Measurements from ENCODE around the gene WIZ. TPM values are rescaled to one million over a fixed set of nuclear protein-coding genes. Genes with fewer than 3 reads are reported as not detected.
A peak's percentile ranks its signal among the peaks of the same experiment; 100 is the strongest.

Gene WIZ
- total RNA-seq, 1 donor from 2014 or later = 5.6 TPM

DNA sequence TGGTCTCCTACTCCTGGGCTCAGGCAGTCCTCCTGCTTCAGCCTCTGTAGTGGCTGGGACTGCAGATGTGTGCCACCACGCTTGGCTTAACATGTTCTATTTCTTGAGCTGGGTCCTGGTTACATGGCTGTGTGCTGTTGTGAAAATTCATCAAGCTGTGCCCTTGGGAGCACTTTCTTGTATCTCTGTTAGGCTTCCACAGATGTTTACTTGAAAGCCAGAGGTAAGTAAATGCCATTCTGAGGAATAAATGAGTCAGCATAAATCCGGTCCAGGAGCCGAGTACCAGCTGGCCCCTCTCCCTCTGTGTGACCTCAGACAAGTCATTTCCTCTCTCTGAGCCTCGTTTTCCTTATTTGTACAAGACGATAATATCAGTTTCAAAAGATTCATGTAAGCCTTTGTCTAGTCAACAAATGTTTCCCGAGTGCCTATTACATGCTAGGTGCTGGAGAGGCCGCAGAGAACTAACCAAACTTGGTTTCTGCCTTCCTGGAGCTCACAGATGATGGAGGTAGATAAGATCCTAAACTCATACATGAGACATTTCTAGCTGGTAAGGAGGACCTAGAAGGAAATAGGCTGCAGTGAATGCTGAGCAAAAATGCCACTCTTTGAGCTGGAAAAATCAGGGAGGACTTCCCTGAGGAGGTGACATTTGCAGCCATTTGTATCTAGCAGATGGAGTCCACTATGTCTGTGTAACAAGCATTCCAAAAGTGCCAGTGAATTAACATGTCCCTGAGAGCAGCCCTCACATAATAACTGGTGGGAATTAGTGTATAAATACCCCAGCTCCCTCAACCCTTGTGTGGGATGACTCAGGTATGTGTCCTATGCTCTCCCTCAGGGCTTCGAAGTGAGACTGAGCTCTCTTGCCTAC lies 17.3 kb upstream of the WIZ start:
- DNase-seq (ENCODE audit: low read depth in 2 of 2) = peak; percentile 55 to 97

DNA sequence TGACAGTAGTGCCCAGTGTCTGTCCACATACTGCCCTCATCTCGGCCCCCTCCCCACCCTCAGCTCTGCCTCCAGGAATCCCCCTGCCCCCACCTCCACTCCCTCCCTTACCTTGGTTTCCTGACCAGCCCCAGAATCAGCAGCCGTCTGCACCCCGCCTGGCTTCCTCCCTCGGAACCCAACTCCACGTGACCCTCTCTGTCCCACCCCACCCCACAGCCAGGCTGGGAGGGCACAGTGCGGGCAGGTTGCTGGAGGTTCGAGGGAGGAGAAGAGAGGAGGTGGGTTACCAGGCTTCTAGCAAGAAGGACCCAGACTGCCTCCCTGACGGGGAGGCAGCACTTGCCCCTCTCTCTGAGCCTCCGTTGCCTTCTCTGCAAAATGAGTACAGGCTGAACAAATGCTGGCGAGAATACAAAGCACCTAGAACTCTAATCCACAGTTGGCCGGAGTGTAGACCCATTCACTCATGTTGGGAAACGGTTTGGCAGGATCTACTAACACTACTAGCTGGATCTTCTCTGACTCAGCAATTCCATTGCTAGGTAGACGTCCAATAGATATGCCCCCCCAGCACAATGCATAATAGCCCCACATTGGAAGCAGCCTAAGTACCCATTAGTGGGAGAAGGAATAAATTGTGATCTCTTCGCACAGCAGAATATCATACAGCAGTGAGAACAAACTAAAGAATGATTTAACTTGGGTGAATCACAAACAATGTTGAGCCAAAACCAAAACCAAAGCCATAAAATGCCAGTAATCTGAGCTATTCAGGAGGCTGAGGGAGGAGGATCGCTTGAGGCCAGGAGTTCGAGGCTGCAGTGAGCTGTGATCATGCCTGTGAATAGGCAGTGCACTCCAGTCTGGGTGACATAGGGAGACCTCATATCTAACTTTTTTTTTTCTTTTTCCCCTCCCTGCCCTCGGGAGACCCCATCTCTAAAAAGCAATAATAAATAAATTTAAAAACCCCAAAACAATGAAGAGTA lies 14.9 kb upstream of the WIZ start, which contains the start of gene RASAL3:
TSS of gene RASAL3 (minus strand) at position 151 of the 992 bp plus-strand sequence. CDS start 186 bp downstream, outside the sequence.
- DNase-seq (ENCODE audit: low read depth in 2 of 2) = peak in 1 of 2 donors; percentile 43

DNA sequence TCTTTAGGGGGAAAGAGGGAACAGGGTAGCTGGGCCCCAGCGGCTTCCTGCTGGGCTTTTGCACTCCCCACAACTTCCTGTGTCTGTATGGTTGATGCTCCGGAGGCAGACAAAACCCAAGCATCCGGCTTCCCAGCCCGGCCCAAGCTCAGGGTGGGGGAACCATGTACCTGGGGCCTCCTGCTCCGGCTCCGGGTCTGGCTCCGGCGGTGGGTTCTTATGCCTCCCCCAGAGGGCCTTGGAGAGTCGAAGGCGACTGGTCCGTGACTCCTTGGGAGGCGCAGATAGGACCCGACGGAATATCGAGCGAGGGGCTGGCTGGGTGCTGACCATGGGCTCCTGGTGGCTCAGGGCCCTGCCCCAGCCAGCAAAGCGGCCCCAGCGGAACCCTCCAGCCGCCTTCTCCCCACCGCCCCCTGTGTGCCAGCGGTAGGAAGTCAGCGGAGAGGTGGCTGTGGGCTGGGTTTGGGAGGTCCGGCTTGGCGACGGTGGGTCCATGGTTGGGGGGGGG lies 14.2 kb upstream of the WIZ start:
- DNase-seq (ENCODE audit: low read depth in 2 of 2) = peak in 1 of 2 donors; percentile 31

DNA sequence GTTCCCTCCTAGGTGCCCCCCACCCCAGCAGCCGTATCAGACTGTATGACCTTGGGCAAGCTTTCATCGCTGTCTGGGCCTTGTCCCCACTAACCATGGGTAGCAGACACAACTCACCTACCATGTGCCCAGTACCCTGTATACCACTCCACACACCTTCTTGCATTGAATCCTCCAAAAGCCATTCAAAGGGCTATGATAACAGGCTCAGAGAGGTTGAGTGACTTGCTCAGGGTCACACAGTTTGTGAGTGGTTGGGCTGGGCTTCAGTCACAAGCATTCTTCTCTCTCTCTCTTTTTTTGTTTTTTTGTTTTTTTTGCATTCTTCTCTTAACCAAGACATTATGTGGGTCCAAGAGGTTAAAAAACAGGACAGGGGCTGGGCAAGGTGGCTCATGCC lies 11.9 kb upstream of the WIZ start:
- no peak for DNase-seq (ENCODE audit: low read depth in 2 of 2)

DNA sequence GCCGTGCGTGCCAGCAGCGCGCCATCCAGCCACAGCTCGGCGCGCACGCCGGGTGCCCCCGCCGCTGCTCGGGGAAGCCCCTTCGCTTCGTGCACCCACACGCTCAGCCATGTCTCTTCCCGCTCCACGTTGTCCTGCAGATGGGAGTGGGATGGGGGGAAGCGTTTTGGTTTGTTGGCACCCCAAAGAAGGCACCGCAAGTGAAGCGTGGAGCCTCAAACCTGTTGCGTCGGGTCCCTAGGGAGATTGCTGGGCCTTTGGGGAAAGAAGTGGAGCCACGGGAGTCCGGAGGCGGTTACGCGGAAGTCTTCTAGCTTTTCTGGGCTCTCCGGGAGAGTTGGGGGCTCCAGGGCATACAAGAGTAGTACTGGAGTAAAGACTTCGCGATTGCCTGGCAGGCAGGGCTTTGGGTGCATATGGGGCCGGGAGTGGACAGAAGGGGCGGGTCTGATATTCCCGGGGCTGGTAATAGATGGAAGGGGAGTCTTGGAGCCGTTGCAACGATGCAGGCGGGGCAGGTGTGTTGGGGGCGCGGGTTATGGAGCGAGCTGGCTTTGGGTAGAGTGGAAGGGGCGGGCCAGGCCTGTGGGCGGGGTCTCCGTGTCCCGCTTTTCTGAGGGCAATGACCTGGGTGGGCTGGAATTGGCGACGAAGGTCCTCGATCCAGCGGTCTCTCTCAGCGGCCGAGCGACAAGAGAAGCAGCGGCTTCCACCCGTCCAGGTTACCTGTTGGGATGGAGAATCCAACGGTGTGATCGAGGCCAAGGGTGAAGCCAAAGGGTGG lies 8.1 kb upstream of the WIZ start:
- DNase-seq (ENCODE audit: low read depth in 2 of 2) = no peak

DNA sequence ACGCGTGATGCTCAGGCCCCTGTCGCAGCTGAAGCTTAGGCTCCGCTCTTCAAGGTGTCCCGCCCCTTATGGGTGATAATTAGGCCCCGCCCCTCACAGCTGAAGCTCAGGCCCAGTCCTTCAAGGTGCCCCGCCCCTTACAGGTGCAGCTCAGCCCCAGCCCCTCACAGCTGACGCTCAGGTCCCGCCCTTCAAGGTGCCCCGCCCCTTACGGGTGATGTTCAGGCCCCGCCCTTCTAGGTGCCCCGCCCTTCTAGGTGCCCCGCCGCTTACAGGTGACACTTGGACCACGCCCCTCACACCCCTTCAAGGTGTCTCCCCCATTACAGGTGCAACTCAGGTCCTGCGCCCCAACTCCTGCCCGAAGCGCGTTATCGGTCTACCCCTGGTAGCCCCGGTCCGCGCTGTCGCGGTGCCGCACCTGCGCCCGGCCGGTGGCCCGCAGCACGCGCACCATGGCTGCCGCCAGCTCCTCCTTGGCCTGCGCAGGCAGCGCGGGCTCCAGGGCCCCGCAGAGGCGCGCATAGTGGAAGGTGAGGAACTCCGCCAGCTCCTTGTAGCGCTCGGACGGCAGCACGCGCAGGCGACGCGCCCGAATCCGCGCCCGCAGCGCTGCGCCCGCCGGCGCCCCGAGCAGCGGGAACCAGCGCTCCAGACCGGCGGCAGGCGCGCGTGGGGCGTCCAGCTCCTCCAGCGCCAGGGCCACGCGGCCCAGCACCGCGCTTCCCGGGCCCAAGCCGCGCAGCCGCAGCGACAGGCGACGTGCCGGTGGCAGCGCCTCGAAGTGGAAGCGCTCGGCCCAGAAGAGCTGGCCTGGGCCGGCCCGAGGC lies 7.3 kb upstream of the WIZ start:
- DNase-seq (ENCODE audit: low read depth in 2 of 2) = no peak

DNA sequence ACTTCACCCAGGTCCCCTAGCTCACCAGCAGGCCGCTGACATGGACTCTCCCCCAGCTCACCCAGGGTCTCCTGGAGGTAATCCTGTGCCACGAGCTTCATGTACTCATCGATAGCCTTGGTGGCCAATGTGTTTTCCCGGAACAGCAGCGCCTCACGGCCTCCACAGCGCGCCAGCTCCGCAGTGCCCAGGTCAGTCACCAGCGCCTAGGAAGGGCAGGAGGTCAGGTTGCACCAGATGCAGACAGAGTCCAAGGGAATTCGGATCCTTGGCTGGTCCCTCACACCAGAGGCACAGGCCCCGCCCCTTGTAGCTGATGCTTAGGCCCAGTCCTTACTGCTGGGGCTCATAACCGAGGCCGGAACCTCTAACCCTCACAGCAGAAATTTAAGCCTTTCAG lies 6.7 kb upstream of the WIZ start:
- no peak for DNase-seq (ENCODE audit: low read depth in 2 of 2)

DNA sequence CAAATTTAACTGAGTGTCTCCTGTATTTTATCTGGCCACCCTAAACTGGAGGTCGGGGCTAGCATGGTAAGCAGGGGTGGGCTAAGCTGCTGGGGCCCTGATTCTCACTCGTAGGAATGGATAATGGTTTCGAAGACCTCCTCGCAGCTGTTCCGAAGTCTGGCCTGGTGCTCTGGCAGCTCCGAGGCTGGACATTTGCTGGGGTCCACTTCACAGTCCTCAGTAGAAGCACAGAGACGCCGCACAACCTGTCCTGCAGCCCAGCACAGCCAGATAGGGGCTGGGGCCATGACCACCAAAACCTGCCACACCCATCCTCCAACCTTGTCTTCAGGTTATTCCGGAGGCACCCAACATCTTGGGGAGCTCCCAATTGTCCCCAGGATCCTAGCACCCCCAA lies 6.2 kb upstream of the WIZ start:
- DNase-seq (ENCODE audit: low read depth in 2 of 2) = no peak

DNA sequence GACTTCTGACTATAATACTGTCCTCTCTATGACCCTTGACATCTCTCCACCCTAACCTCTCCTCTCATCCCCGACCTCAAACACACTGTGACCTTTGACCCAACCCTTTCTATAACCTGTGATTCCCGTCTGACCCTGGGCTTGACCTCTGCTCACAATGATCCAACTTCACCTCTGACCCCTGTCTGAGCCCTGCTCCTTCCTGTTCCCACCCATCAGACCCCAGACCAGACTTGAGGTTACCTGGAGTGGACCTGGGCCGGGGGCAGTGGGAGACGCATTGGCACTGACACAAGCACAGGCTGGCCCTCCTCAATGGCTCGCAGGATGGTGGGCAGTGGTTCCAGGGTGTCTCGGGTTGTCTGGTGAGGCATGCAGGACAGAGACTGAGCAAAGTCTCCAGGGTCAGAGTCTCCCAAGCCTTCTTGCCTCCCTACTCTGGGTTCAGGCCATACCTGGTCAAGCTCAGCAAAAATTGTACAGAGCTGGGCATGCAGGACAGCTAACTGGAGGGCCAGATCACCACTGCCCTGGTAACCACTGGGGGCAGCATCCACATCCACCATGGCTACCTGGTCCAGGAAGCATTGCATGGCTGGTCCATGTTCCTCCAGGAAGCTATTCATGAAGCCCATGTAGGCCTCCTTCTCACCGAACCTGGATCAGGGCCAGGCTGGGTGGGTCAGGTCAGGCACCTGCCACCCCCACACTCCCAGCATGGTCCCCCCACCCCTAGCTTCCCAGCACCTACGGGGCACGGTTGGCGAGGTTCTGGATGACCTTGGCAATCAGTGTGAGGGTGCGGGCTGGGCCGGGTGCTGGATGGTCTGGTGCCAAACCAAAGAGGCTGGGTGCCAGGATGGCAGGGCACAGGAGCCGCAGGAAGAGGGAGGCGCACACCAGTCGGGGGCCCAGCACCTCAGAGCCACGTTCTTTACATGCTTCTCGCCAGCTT lies 4.4 kb upstream of the WIZ start:
- peak in 1 of 2 donors; percentile 18 for DNase-seq (ENCODE audit: low read depth in 2 of 2)

DNA sequence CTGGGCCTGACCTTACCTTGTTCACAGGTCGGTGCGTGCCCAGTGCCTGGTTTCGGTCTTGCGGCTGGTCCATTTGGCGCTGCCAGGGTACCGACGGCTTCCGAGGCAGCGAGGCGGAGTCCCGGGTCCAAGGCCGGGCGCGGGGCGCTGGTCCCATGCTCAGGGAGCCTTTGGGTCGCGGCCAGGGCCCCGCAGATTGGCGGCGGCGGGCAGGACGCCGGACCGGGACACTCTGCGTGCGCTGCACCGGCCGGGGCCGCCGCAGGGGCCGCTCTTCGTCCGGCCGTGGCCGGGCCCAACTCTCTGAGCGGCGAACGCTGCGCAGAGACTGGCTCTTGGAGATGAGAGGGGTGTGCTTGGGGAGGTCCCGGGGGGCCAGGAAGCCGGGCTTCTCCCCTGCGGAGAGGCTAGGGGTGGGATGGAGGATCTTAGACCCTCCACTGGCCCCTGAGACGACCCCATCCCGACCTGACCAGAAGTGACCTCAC lies 3.4 kb upstream of the WIZ start:
- DNase-seq (ENCODE audit: low read depth in 2 of 2) = peak; percentile 37 to 39

DNA sequence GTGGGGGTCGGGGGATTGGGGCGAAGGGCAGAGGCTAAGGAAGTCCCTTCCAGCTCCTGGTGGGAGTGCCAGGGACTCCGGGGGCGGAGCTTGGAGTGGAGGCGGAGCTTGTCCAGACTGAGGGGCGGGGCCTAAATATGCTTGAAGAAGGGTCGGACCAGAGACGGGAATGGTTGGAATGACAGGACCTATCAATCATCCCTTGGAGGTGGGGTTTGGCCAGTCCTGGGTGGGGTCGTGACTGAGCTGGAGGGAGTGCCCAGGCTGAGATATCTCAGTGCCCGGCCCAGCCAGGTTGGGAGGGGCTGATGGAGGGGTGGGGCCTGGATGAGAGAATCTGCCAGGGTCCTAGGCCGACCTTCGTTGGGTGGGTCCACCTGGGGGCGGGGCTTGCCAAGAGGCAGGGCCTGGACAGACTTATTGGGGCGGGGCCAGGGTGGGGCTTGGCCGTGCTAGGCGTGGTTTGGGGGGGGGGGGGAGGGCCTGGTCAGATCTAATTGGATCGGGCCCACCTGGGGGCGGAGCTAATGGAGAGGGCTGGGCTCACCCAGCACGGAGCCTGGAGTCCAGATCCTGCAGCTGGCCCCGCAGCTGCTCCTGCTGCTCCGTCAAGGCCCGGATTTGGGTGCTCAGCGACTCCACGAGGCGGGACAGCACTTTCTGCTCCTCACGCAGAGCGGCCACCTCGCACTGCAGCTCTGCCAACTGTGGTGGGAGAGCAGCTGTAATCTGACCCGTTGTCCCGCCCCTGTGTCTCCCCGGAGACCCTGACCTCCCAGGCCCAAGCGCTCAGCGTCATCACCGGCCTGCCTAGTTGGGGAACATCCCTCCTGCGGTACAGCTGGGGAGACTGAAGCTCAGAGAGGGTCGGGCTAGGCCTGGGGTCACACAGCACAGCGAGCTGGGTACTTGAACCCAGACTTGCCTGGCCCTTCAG lies 2.6 kb upstream of the WIZ start:
- DNase-seq (ENCODE audit: low read depth in 2 of 2) = peak; percentile 92 to 93

DNA sequence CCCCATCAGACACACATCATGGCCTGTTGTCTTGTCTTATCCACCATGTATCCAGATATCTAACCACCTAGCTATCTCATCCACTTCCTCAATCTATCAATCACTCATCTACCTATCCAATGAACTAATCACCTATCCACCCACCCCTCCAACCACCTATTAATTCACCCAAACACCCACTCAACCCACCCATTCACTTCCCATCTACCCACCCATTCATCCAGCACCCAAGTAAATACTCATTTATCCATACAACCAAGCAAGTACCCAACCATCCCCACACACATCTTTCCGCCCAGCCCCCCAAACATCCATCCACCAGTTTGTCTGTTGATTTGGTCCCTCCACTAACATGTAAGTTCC lies 753 bp upstream of the WIZ start:
- no peak for DNase-seq (ENCODE audit: low read depth in 2 of 2)

DNA sequence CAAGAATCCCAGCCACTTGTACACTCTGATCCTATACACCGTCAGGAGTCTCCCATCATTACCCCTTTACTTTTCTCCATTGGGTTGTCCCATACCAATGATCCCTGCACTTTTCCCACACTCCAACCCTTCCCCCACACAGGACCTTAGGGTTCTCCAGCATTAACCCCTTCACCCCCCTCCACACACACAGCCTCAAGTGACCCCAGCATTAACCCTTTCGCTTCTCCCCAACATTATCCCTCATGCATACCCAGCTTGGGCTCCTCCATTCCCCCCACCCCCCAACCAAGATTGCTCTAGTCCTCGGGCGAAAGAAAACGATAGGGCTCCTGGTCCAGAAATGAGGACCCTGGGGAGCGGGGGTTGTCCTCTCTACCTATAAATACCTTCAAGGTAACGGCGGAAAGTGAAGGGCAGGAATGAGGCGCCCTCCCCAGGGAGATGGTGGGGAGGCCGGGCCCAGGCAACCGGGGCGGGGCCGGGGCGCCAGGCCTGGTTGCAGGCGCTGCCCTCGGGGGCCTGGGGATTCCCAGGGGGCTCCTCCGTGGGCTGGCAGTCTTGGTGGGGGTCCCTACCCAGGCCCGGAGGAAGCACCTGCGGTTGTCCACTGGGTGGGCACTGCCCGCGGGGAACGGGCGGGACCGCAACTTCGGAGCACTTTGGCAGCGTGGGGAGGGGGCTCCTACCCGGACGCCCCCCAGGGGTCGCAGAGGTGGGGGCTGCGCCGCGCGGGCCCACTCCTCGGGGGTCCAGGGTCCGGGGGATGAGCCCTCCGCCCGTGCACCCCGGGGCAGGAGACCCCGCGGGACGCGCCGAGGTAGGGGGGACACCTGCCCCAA lies 757 bp downstream of the WIZ start:
- DNase-seq (ENCODE audit: low read depth in 2 of 2) = peak in 1 of 2 donors; percentile 18

DNA sequence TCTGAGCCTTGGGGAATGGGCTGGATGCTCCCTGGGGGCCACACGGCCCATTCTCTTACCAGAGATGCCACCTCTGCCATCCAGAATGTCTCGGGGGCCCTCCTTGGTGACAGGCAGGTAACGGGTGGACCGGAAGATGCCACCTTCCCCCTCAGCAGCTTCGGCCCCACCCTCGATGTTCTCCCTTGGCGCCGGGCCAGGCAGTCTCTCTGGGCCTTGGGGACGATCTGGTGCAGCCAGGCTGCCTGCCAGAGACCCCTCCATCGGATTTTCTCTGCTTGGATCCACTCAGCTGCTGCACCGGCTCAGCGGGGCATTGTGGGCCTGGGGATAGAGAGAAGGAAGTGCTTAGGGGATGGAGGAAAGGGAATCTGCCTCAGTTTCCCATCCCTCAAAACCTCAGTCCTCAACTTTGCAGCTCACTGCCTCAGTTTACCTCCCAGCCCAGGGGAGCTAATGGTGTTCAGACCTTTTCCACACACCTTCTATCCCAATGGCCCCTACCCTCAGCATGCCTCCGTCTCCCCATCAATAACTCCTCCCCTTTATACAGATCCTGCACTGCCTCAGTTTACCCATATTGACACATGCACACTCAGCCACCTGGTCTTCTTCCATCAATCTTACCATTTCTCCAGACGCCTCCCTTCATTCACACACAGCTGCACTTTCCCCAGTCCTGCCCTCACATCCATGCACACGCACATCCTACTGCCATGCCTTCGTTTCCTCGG lies 1.5 kb downstream of the WIZ start:
- DNase-seq (ENCODE audit: low read depth in 2 of 2) = peak in 1 of 2 donors; percentile 46

DNA sequence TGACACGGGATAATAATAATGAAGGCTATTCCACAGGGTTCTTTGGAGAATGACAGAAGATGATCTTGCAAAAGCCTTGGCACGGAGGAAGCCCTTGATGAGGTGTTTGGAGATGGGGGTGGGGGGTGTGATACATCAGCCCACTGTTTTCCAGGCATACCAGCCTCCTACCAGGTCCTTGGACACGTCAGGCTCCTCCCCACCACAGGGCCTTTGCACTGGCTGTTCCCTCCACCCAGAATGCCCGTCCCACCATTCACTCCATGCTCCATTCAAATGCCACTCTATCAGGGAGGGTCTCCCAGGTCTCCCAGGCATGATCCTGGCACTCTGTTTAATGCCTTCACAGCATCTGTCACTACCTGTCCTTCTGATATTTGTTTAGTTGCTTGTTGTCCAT lies 2.7 kb downstream of the WIZ start:
- no peak for DNase-seq (ENCODE audit: low read depth in 2 of 2)

DNA sequence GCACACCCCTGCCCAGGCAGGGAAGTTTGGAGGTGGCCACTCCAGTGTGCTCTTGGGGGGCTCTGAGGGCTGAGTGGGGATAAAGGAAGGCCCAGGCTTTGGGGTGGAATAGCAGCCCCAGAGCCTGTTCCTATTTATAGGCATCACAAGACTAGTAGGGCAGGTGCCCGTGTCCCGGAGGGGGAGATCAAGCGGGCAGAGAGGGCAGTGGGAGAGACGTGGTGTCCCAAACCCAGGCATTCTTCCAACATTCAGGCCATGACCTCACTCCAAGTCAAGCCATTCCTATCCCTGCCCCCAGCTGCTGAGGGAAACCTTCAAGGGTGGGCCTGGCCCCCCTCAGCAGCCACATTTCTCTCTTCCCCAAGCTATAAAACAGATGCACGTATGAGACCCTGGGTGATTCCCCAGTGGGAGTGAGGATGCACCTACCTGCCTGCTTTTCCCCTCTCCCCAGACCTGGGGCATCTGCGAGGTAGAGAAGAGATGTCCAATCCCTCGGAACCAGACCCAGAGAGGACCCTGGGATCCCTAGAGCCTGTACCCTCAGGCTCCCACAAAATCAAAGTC lies 3.9 kb downstream of the WIZ start:
- DNase-seq (ENCODE audit: low read depth in 2 of 2) = no peak

All from lung microvascular endothelial cell (primary cell).